GM08714 (cell line): ENCODE measurements around the gene ANKRD53.
A peak's percentile ranks its signal among the peaks of the same experiment; 100 is the strongest.

Experiments
- H3K4me3 ChIP-seq: fragments of 200-500 bp; sonication (Bioruptor generic); 2 replicates; pipeline ENCODE4 v1.5.1; 2014; ENCODE audit warnings: mild to moderate bottlenecking, low read length, inconsistent platforms
- ZNF274 ChIP-seq: IDR thresholded peaks from 2 replicates; pipeline ENCODE4 v1.6.1; 2012; ENCODE audit warnings: mild to moderate bottlenecking, low read depth, low read length

ANKRD53 gene, protein sequence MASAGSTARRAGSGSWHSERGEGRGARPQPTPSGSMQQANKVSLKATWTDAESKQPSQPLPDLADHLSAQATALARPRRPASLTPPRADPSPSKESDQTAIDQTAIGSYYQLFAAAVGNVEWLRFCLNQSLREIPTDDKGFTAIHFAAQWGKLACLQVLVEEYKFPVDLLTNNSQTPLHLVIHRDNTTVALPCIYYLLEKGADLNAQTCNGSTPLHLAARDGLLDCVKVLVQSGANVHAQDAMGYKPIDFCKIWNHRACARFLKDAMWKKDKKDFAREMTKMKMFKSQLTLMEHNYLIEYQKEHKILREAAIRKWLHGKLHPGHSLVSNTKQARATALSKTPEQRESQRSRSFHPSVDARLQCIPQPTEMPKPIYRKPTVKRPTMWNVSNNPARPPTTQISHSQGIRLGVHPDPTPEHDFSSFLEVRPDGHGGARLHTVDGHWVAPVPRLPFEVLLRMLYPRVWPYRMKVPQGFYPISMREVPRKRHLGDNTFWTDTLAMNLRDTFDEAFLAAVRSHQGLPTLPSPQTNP

DNA sequence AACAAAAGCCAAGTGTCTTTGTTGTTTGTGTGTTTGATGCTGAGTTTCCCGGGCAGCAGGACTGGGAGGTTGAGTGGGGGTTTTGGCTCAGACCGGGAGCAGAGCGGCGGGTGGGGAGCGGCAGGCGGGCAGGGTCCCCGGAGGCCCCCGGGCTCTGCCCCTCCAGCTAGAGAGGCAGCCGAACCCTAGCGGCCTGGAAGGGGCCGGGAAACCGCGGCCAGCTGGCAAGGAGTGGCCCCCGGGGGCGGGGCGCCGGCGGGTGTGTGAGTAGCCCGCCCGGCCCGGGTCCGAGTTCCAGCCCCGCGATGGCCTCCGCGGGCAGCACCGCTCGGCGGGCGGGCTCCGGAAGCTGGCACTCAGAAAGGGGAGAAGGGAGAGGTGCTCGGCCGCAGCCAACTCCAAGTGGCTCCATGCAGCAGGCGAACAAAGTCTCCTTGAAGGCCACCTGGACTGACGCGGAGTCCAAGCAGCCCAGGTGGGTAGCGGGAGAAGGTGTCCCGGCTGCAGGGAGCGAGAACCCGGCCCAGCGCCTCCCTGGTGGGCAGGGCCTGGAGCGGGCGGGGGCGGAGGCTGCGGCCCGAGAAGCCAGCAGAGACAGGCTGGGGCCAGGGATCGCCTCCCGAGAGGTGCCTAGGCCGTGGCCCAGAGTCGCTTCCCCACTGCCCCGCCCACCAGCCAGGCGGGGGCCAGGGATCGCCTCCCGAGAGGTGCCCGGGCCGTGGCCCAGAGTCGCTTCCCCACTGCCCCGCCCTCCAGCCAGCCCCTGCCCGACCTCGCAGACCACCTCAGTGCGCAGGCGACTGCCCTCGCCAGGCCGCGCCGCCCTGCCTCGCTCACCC is at the start of gene ANKRD53:
TSS of gene ANKRD53 (plus strand) at position 290 of the 839 bp plus-strand sequence. CDS start at position 306, 16 bp downstream.
- no peak for TF ChIP-seq ZNF274
- H3K4me3 ChIP-seq, result peak within 1 kb of the TSS; percentile 70; the same call in 1 of the 2 replicates

DNA sequence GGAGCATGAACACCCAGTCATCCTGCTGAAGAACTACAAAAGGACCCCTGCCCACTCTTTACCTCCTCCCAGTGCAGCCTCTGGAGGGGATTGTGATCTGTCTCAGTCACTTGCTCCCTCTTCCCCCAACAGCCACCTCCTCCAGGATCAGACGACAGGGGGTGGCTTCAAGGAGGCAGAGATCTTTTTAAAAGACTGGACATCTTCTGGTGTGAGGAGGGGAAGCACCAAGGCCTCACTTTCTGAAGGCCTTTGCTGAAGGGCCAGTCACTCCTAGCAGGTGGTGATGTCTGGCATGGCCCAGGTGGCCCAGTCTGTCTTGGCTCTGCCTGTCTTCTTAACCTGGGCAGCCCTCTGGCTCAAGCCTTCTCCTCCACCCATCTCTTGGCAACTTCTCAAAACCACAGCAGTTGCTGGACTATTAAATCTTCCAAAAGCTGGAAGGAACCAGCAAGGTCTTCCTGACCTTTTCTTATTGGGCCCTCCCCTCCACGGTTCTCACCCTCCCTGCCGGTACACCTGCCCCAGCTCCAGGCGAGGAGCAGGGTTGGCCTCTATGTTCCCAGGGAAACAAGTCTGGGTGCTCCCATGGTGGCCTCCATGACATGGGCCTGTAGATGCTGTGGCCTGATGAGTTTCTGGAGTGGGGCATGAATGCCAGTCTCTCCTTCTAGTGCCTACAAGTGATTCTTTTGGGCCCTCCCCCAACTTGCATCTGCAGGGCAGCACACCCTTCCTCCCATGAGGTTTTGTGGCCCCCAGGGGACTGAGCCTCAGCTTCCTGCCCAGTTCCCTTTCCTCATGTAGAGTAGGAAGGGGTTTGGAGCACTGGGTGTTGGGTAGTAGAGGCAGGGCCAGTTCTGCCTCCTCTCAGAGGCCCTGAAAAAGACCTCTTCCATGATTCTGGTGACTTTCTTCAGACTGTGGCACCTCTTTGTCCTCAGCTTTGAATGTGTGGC is 47.8 kb upstream of the ANKRD53 start:
- no peak overlapping the region for H3K4me3 ChIP-seq
- TF ChIP-seq ZNF274, result no peak

DNA sequence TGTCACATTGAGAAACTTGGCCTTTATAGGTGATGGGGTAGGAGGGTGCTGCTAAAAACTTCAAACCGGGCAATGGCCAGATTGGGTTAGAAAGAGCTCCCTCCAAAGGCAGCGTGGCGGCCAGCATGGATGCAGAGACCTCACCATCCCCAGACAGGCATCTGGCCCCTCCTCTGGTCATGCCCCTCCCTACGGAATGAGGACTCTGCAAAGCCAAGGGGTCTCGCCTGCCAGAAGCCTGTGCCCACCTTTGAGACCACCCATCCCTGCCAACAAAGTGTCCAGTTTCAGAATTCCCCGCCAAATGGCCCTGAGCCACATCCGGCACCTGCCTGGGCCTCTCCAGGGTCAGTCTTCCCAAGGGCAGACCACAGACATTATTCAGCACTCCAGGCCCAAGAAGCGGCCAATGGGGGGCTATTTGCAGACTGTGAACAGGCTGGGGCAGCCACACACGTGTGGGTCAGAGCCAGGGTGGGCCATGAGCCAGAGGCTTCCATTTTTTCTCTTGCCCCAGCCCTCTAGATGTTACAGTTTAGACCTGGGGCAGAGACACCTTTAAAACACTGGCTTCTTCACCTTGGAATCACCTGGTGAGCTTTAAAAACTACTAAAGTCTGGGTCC is 46.9 kb upstream of the ANKRD53 start:
- no peak overlapping the region for H3K4me3 ChIP-seq
- TF ChIP-seq ZNF274, result no peak

DNA sequence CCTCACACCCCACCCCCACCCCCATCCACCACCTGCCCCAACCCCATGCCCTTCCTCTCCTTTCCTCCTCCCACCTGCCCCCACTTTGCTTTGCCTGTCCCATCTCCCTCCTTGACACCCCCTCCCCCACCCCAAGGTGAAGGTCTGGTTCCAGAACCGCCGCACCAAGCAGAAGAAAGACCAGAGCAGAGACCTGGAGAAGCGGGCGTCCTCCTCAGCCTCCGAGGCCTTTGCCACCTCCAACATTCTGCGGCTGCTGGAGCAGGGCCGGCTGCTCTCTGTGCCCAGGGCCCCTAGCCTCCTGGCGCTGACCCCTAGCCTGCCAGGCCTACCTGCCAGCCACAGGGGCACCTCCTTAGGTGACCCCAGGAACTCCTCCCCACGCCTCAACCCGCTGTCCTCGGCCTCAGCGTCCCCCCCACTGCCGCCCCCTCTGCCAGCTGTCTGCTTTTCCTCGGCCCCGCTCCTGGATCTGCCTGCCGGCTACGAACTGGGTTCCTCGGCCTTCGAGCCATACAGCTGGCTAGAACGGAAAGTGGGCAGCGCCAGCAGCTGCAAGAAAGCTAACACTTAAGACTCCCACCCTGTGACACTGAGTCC is 45.7 kb upstream of the ANKRD53 start:
- TF ChIP-seq ZNF274, result no peak
- H3K4me3 ChIP-seq, result no peak overlapping the region

DNA sequence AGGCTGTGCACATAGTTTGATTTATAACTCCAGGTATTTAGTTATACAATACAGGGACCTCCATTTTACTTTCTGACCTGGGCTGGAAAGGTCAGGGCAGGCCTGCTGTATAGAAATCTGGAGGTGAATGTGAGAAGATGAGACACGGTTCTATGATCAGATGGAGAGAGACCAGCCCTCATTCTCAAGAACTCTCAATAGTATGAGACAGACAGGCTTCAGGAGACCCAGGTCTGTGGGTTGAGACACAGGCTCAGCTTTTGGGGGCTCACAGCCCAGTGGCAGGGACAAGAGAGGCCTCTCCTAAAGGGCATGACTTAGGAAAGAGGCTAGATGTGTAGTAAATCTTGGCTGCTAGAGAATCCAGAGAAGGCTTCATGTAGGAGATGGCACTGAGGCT is 43.4 kb upstream of the ANKRD53 start:
- TF ChIP-seq ZNF274, result no peak
- no peak overlapping the region for H3K4me3 ChIP-seq

DNA sequence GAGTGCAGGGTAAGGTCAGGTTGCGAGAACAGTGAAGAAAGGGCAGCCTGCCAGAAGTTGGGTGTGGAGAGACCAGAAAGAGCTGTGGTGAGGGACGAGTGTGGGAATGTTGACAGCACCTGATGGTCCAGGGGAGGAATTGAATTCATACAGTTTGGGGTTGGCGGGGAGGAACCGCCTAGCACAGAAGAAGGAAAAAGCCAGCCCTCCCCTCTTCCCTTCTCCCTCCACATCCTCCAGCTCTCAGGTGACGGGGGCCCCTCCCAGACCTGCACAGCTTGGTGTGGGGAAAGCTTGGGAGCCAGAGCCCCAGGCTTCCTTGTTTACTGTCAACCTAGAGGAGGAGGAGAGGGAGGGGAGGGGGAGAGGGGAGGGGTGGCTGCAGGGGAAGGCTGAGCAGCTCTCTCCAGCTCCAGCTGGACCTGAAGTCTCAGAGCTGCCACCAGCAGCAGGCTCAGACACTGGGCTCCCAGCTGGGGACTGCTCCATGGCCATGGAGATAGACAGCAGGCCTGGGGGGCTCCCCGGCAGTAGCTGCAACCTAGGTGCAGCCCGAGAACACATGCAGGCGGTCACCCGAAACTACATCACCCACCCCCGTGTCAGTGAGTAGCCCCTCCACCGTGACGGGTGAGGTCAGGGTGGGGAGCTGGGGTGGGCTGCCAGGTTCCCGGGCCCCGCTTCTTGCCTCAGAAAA is 42.8 kb upstream of the ANKRD53 start, which contains the start of gene ATP6V1B1:
TSS of gene ATP6V1B1 (plus strand) at position 433 of the 697 bp plus-strand sequence. CDS start at position 488, 55 bp downstream.
- no peak within 1 kb of the TSS for H3K4me3 ChIP-seq
- no peak for TF ChIP-seq ZNF274

DNA sequence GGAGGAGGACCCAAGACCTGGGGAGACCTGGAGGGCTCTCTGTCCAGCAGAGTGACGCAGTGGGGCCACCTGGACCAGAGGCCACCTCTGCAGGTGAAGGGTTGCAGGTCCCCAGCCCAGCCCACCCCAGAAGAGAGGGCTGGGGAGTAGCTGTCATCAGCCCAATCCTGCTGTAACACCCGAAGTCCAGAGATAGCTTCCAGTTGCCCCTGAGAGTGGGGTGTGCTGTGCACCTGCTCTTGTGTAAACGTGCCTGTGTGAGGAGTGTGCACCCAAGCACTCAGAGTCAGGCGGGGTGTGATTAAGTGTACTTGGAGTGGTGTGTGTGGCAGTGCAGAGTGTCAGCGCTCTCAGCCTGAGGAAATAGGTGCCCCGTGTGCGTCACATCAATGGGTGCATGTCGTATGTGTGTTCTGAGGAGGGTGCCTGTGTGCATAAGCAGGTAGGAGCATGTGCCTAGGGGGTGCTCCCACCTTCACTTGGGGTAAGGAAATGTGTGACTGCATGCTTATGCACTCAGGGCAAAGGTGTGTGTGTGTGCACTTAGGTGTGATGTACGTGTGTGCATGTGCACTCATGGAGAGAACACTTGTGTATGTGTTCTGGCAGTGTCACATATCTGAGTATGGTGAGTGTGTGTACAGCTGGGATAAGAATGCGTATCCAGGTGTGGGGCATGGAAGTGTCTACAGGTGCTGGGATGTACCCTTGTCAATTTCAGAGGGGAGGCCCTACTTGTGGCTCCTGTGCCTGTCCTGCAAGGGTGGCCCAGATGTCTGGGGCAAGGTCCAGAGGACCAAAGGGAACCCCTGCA is 42.1 kb upstream of the ANKRD53 start:
- H3K4me3 ChIP-seq, result no peak overlapping the region
- TF ChIP-seq ZNF274, result no peak

DNA sequence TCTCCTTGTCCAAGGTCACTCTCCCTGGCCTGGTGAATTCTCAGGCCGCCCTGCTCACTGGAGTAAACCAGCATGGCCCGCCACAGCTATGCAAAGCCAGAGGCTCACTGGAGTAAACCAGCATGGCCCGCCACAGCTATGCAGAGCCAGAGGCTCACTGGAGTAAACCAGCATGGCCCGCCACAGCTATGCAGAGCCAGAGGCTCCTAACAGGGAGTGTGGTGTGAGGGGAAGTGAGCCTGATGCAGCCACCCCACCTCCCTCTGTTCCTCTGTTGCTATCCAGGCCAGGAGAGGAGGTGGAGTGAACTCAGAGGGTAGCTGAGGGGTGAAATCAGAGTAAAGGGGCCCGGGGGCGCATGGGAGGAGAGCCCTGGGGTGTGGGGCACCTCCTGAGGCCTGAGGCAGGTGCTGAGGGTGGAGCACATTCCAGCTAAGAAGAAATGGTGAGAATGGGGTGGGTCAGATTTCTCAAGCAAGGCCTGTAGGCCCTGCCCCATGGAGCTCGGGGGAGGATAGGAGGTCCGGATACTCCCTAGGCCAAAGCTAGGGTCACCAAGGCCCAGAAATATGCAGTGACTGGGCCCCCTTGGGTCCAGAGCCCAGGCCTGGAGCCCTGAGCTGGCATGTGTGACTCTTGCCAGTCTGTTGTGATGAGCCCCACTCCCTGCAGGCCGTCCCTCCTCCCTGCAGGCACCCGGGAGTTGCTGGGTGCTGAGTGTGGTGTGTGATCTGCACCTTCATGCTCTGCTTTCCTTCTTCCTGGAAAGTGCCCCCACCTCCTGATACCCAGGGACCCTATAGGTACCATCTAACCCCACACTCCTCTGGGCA is 41.2 kb upstream of the ANKRD53 start:
- H3K4me3 ChIP-seq, result no peak overlapping the region
- no peak for TF ChIP-seq ZNF274

DNA sequence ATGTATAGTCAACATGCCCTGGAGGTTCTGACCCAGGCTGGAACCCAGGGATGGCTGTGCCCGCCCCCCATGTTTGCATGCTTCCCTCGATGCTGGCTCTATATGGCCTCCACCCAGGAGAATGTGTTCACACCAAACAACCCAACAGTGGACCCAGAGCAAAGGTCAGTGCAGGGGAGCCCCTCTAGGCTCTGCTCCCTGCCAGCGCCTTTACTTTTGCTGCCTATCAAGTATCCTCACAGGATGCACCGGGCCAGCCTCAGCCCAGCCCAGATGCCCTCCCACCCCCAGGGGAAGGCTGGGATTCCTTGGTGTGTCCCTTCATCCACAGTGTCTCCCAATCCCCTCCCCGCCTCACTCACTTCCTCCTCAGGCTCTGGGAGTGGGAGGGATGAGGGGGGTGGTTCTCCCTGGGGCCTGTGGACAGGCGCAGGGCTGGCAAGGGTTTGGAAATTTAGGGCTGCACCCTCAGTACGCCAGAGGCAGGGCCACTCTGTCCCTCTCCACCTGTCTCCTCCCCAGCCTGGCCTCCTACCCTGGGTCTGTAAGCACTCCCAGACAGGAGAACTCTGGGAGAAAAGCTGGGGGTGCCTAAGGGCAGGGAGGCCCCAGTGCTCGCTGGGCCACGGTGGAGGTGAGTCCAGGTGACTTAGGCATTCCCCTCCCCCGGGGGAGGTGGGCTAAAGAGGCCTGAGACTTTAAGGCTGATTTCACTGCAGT is 40.4 kb upstream of the ANKRD53 start:
- no peak for TF ChIP-seq ZNF274
- no peak overlapping the region for H3K4me3 ChIP-seq

DNA sequence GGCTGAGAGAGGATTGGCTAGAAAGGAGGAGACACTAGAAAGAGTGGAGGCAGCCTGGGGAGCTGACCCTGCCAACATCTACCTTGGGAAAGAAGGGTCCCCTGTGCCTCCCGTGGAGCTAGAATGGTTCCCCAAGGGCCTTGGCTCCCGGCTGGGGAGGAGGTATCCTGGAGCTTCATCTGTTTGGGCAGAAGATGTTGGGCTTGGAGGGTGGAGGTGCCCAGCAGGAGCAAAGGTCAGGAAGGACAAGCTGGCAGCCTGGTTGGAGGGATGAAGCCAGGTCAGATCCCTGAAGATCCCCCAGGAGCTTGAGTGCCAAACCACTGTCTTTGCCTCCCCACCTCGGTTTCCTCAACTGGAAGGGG is 39.9 kb upstream of the ANKRD53 start:
- H3K4me3 ChIP-seq, result no peak overlapping the region

More for the DNA sequence above, 39.9 kb upstream of the ANKRD53 start:
- no peak for TF ChIP-seq ZNF274
